H1 (cell line): ENCODE measurements around the gene SCNM1. TPM values are rescaled to one million over a fixed set of nuclear protein-coding genes. Genes with fewer than 3 reads are reported as not detected.

Experiments
- CTCF ChIA-PET: fragments of 300-600 bp; sonication (Branson Sonifier 250); formaldehyde crosslinking; loops from one replicate; lab custom pipeline; 2021; ENCODE audit not compliant: partially characterized antibody; lab: Charles Lee
- POLR2A ChIA-PET: fragments of 300-600 bp; sonication (Branson Sonifier 250); formaldehyde crosslinking; loops from one replicate; lab custom pipeline; 2021; ENCODE audit warnings: inconsistent platforms; ENCODE audit not compliant: partially characterized antibody; lab: Charles Lee
- DNase-seq, 2 experiments: peaks; one replicate each; pipeline versions ENCODE4 v3.0.0 to v3.0.0-alpha.2; 2010 to 2022; ENCODE audit warnings: low spot score in 2 of 2, low read depth in 1 of 2, mixed read lengths in 1 of 2
- FAIRE-seq: peaks from 2 replicates; lab custom pipeline; 2011; peaks lifted over from hg19 to GRCh38; lab: Jason Lieb, UNC
- H2AFZ ChIP-seq: 2 replicates; pipeline ENCODE4 v1.8.1; 2012; ENCODE audit warnings: low read length, inconsistent platforms
- H2AK5ac ChIP-seq: 2 replicates; pipeline ENCODE4 v1.6.1; 2013; ENCODE audit warnings: low read depth, low read length
- H2BK120ac ChIP-seq: replicated peaks from 2 replicates; pipeline ENCODE3; 2013; ENCODE audit warnings: low read depth, low read length, inconsistent platforms
- H2BK12ac ChIP-seq: 2 replicates; pipeline ENCODE4 v1.6.1; 2013; ENCODE audit warnings: low read depth, low read length
- H2BK15ac ChIP-seq: 2 replicates; pipeline ENCODE4 v1.6.1; 2013; ENCODE audit warnings: low read length
- H2BK20ac ChIP-seq: 2 replicates; pipeline ENCODE4 v1.6.1; 2013; ENCODE audit warnings: low read length
- H2BK5ac ChIP-seq: 2 replicates; pipeline ENCODE4 v1.6.1; 2013; ENCODE audit warnings: low read depth, low read length
- H3K14ac ChIP-seq: 2 replicates; pipeline ENCODE4 v1.6.1; 2013; ENCODE audit warnings: inconsistent platforms; ENCODE audit not compliant: insufficient read length
- H3K18ac ChIP-seq: 2 replicates; pipeline ENCODE4 v1.6.1; 2013; ENCODE audit warnings: low read length; ENCODE audit errors: extremely low read depth
- H3K23ac ChIP-seq: 2 replicates; pipeline ENCODE4 v1.6.1; 2013; ENCODE audit warnings: inconsistent platforms; ENCODE audit not compliant: insufficient read length
- H3K23me2 ChIP-seq: 2 replicates; pipeline ENCODE4 v1.6.1; 2013; ENCODE audit warnings: low read depth, low read length
- H3K27ac ChIP-seq: 2 replicates; pipeline ENCODE4 v1.6.1; 2011; ENCODE audit warnings: low read depth, low read length, inconsistent platforms
- H3K27me3 ChIP-seq, 4 experiments: replicated peaks in 1 of 4; 1 replicate in 1 of 4; 2 replicates in 3 of 4; pipeline versions ENCODE4 v1.6.1 to v1.8.1; 2011 to 2013; ENCODE audit warnings: low read length in 3 of 4, mild to moderate bottlenecking in 3 of 4, inconsistent platforms in 2 of 4, mixed read lengths in 2 of 4, moderate library complexity in 1 of 4; ENCODE audit not compliant: control insufficient read depth in 3 of 4, insufficient read depth in 3 of 4; ENCODE audit errors: extremely low read depth in 1 of 4
- H3K36me3 ChIP-seq, 4 experiments: 2 replicates each; pipeline versions ENCODE4 v1.6.1 to v1.8.1; 2011 to 2013; ENCODE audit warnings: mild to moderate bottlenecking in 4 of 4, low read length in 3 of 4, moderate library complexity in 2 of 4, control low read depth in 1 of 4, inconsistent platforms in 1 of 4; ENCODE audit not compliant: insufficient read depth in 4 of 4, control insufficient read depth in 2 of 4
- H3K4ac ChIP-seq: replicated peaks from 2 replicates; pipeline ENCODE3; 2013; ENCODE audit warnings: low read length, low read depth, mixed read lengths, inconsistent platforms; ENCODE audit not compliant: insufficient read length
- H3K4me1 ChIP-seq, 4 experiments: replicated peaks in 1 of 4; 1 replicate in 1 of 4; 2 replicates in 3 of 4; pipeline versions ENCODE4 v1.6.1 to v1.8.1; 2011 to 2013; ENCODE audit warnings: low read length in 3 of 4, inconsistent platforms in 2 of 4, mixed read lengths in 1 of 4; ENCODE audit not compliant: insufficient read depth in 4 of 4, control insufficient read depth in 3 of 4
- H3K4me2 ChIP-seq, 2 experiments: 2 replicates each; pipeline versions ENCODE4 v1.6.1 to v1.8.1; 2011 to 2013; ENCODE audit warnings: low read depth in 2 of 2, low read length in 2 of 2, control low read depth in 1 of 2, inconsistent platforms in 1 of 2, mild to moderate bottlenecking in 1 of 2; ENCODE audit not compliant: insufficient read depth in 1 of 2
- H3K4me3 ChIP-seq, 4 experiments: fragments of 200-600, 300-600 bp in 1 of 4; sonication (generic), shearing (Covaris generic), sonication (Bioruptor Twin) in 1 of 4; 2 replicates each; pipeline versions ENCODE4 v1.5.1 to v1.8.1; 2011 to 2016; ENCODE audit warnings: low read length in 4 of 4, low read depth in 3 of 4, control low read depth in 2 of 4, inconsistent platforms in 2 of 4, mild to moderate bottlenecking in 2 of 4, mixed read lengths in 1 of 4, moderate library complexity in 1 of 4; ENCODE audit not compliant: insufficient read depth in 2 of 4; ENCODE audit errors: extremely low read depth in 1 of 4
- H3K56ac ChIP-seq: replicated peaks from 2 replicates; pipeline ENCODE3; 2013; ENCODE audit warnings: low read depth, mild to moderate bottlenecking, mixed read lengths, low read length, inconsistent platforms; ENCODE audit not compliant: insufficient read length
- H3K79me1 ChIP-seq: 2 replicates; pipeline ENCODE4 v1.6.1; 2013; ENCODE audit warnings: low read depth, low read length, control low read depth
- H3K79me2 ChIP-seq, 2 experiments: 2 replicates each; pipeline versions ENCODE4 v1.6.1 to v1.8.1; 2012 to 2013; ENCODE audit warnings: low read length in 2 of 2, mild to moderate bottlenecking in 2 of 2, inconsistent platforms in 1 of 2; ENCODE audit not compliant: insufficient read depth in 2 of 2, control insufficient read depth in 1 of 2
- H3K9ac ChIP-seq, 4 experiments: replicated peaks in 1 of 4; 1 replicate in 1 of 4; 2 replicates in 3 of 4; pipeline versions ENCODE4 v1.6.1 to v1.8.1; 2011 to 2013; ENCODE audit warnings: low read depth in 3 of 4, low read length in 3 of 4, control low read depth in 2 of 4, mild to moderate bottlenecking in 2 of 4, moderate library complexity in 2 of 4, inconsistent platforms in 1 of 4; ENCODE audit errors: extremely low read depth in 1 of 4
- H3K9me3 ChIP-seq, 2 experiments: 2 replicates each; pipeline versions ENCODE4 v1.6.1 to v1.8.1; 2012 to 2013; ENCODE audit warnings: mild to moderate bottlenecking in 2 of 2, moderate library complexity in 2 of 2, control low read depth in 1 of 2, inconsistent platforms in 1 of 2, low read depth in 1 of 2, low read length in 1 of 2, mixed read lengths in 1 of 2; ENCODE audit not compliant: insufficient read depth in 2 of 2
- H4K20me1 ChIP-seq, 2 experiments: replicated peaks in 1 of 2; 2 replicates each; pipeline versions ENCODE3 to v1.8.1; 2011 to 2013; ENCODE audit warnings: inconsistent platforms in 2 of 2, low read length in 2 of 2, mild to moderate bottlenecking in 1 of 2; ENCODE audit not compliant: insufficient read depth in 2 of 2, control insufficient read depth in 1 of 2
- H4K5ac ChIP-seq: 2 replicates; pipeline ENCODE4 v1.6.1; 2013; ENCODE audit warnings: low read length, low read depth, mixed read lengths, inconsistent platforms; ENCODE audit not compliant: insufficient read length
- H4K8ac ChIP-seq: 2 replicates; pipeline ENCODE4 v1.8.0; 2013; ENCODE audit warnings: mild to moderate bottlenecking, moderate library complexity, low read length, inconsistent platforms; ENCODE audit not compliant: insufficient read depth; ENCODE audit errors: extremely low read depth
- H4K91ac ChIP-seq: replicated peaks from 2 replicates; pipeline ENCODE3; 2013; ENCODE audit warnings: low read length, mixed read lengths, inconsistent platforms; ENCODE audit not compliant: insufficient read length
- E2F6 ChIP-seq: IDR thresholded peaks from 2 replicates; pipeline ENCODE4 v1.6.1; 2012; ENCODE audit warnings: inconsistent platforms
- KDM1A ChIP-seq: fragments of 200-600, 300-600 bp; sonication (generic); IDR thresholded peaks from 2 replicates; pipeline ENCODE4 v1.7.1; 2016; ENCODE audit warnings: mild to moderate bottlenecking, low read length, borderline replicate concordance
- TAF7 ChIP-seq: optimal IDR thresholded peaks from 2 replicates; pipeline ENCODE3; 2011; ENCODE audit warnings: low read depth, mild to moderate bottlenecking, inconsistent platforms, low read length, moderate library complexity, borderline replicate concordance
- ZNF274 ChIP-seq: IDR thresholded peaks from 2 replicates; pipeline ENCODE4 v1.7.0; 2012; ENCODE audit warnings: low read length, borderline replicate concordance; ENCODE audit errors: extremely low read depth
- WGBS, 2 experiments: shearing (Covaris generic) in 1 of 2; methylation state at CpG; one replicate each; pipeline versions ENCODE4 v1.1.6 to v1.1.7; 2013 to 2015; ENCODE audit warnings: low lambda C conversion rate in 2 of 2, mixed read lengths in 2 of 2, inconsistent platforms in 1 of 2, low coverage in 1 of 2, missing lambda C conversion rate in 1 of 2; ENCODE audit not compliant: insufficient replicate concordance in 2 of 2, insufficient coverage in 1 of 2, insufficient read length in 1 of 2; ENCODE audit errors: extremely low coverage in 1 of 2, missing lambda C conversion rate in 1 of 2; 5-methylcytosine and 5-hydroxymethylcytosine counted together
- polyA plus RNA-seq, 7 experiments: library from polyadenylated mRNA; depleted of rRNA in 3 of 7; stranded (reverse) in 5 of 7; unstranded in 2 of 7; fragments of >200 nt in 5 of 7; fragments of 200-250 nt in 2 of 7; gene quantifications; 1 replicate in 5 of 7; 2 replicates in 1 of 7; 4 replicates in 1 of 7; pipeline versions ENCODE4 v1.2.1 to v1.2.3, GENCODE V29; 2011 to 2013; ENCODE audit warnings: missing spikeins in 2 of 7, mixed read lengths in 2 of 7
- total RNA-seq: library from RNA; stranded (reverse); fragmentation: NEBNext Ultra II Directional; extraction: Animal tissue kit (Norgen Biotek cat#: 25700); gene quantifications from 2 replicates; pipeline ENCODE4 v1.2.1, GENCODE V29; 2021

The SCNM1 gene
- total and polyA plus RNA-seq, 2 of the 8 experiments (the other 6 are each of a cell fraction or from before 2014, with no cell fraction given) = 13.6 to 46.2 TPM

- WGBS, 2 experiments = 86% methylated on average over 6 of the region's 6 CpGs; no CpG with 5 or more reads in 1 of the 2 experiments
- Histone ChIP-seq H3K23ac (no peak overlapping the region), H4K91ac (no peak overlapping the region), H3K4ac (no peak overlapping the region), H3K14ac (no peak overlapping the region), H2AFZ (no peak overlapping the region), H3K4me1 (peaks cover 5 to 10% (median 5%) of the 10 kb centered on the region in 4 experiments), H2BK20ac (no peak overlapping the region), H3K18ac (no peak overlapping the region), H2BK120ac (no peak overlapping the region), H3K56ac (no peak overlapping the region), H3K79me1 (0 out of 2 replicates have a peak, but pooled peaks cover 3% of the 10 kb centered on the region), H3K79me2 (peaks cover 0 to 12% of the 10 kb centered on the region in 2 experiments; a peak in 2 of 4 replicates), H2BK5ac (no peak overlapping the region), H3K4me2 (peak overlapping the region; percentile 86 to 89), H3K27ac (no peak overlapping the region), H3K27me3 (no peaks in the 10 kb centered on the region), H4K5ac (no peak overlapping the region), H3K9ac (peak overlapping the region in 1 of 4 experiments; percentile 81; a peak in 1 of 7 replicates), H2BK12ac (no peak overlapping the region; the same call in 1 of the 2 replicates), H2BK15ac (no peak overlapping the region), H3K36me3 (peaks cover 0 to 8% (median 2%) of the 10 kb centered on the region in 4 experiments; a peak in 3 of 8 replicates), H3K4me3 (peak overlapping the region in 3 of 4 experiments; percentile 92 to 99 (median 98); a peak in 7 of 8 replicates), H4K20me1 (no peaks in the 10 kb centered on the region), H2AK5ac (no peak overlapping the region), H3K9me3 (no peaks in the 10 kb centered on the region), H3K23me2 (peaks cover 17% of the 10 kb centered on the region), H4K8ac (no peak overlapping the region; the same call in 1 of the 2 replicates)
- FAIRE-seq = no peak
- CTCF ChIA-PET = interaction anchor here (0.6 to 2.0 kb wide), 3 partner anchors 8 to 474 kb away, joined by 3 to 7 read pairs (median 3); partner anchors contain the start of gene TMOD4
- no peak for DNase-seq
- POLR2A ChIA-PET = interaction anchor here (0.9 to 2.4 kb wide), 7 partner anchors 8 to 114 kb away, joined by 3 to 13 read pairs (median 5); partner anchors contain the start of genes PSMD4 and TMOD4
- TF ChIP-seq TAF7 (no peak), ZNF274 (no peak), KDM1A (no peak), E2F6 (no peak)
Observed at GRCh38 chr1:151167116-151167515, 1.2 kb downstream of the SCNM1 start.
